HS-5 (cell line): ENCODE measurements around the gene ADO.

Source experiments
- DNase-seq: peaks from one replicate; pipeline ENCODE4 v3.0.0-alpha.2; 2012; ENCODE audit warnings: low read depth

The ADO gene

GRCh38 chr10:62817766-62818425 lies 13.4 kb downstream of the ADO start:
- DNase-seq: no peak

- DNase-seq: no peak
Observed at GRCh38 chr10:62818426-62819011, 14.0 kb downstream of the ADO start.

DNA sequence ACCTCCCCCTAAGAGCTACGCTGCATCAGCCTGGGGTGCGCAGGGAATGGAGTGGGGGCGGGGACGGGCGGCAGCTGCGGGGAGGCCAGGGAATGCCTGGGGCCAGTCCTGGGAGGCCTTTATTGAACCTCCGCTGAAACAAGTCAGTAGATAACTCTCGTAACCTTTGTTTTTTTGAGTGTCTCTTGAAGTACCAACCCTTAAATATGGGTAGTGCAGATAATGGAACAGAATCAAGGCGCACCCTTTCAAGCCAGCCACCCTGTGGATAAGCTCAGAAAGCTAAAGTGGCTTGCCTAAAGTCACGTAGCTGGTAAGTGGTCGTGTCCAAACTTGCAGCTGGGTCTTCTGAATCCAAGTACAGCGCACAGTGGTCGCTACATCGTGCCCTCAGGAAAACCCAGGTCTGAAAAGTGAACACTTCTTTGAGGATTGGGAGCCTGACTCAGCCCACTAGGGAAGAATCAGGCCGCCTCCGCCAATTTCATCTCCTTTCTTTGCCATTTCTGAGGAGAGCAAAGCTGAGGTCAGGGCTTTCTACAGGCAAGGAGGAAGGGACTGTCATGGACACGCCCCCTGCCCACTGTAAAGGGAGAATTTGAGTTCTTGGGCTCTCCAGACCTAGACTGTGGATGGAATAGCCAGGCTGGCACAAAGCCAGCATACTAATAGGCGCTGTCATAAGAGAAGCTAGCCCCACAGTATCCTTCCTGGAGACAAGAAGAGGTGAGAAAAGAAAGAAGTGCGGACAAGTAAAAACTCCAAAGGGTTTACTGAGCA lies 14.8 kb downstream of the ADO start:
- no peak for DNase-seq

- no peak for DNase-seq
Observed at GRCh38 chr10:62820586-62820985, 16.1 kb downstream of the ADO start.

DNA sequence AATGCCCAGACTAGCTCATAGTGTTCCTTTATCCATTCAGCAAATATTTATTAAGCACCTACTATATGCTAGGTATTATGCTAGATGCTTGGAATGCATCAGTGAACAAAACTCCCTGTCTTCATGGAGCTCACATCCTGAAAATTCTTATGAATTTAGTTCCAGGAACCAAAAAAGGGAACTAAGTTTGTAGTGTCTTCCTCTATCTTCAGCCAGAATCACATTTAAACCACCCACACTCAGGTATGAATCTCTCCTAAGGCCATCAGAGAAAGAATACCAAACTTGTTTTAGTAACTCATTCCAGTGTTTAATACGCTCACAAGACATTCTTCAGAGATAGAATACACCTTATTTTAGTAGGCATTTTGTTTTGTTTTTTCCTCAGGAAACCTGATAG lies 21.8 kb downstream of the ADO start:
- no peak for DNase-seq

DNA sequence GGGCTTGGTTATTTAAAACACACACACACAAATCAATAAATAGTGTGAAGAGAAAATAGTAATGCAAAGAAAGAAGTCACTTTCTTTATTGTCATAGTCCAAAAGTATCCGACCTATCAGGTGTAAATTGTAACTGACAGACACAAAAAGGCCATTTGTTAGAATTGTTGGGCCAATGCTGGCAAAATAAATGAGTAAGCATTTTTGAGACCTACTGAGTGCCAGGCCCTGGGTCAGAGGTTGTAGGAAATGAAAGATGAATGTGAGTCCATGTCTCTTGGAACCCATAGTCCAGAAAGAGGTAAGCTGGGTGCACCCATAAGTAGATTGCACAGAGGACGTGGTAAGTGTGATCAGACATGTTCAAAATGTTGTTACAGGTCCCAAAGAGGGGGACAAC lies 25.1 kb downstream of the ADO start:
- no peak for DNase-seq

DNA sequence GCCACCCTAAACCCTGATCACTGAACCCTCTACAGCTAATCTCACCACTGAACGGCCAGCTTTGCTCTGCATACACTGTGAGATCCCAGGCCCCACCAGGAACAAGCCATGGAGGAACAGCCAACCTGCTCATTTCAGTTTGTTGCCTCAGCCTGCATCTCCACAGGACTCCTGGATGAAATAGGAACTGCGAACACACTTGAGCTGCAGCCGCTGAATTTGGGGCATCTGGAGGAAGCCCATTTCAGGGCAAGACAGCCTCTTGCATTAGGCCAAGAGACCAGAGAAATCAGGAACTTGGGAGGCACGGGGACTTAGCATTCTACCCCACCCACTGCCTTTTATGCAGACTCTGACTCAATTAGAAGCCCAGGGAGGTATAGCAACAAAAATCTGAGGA lies 26.2 kb downstream of the ADO start:
- no peak for DNase-seq

GRCh38 chr10:62831346-62831745 lies 26.8 kb downstream of the ADO start:
- peak; percentile 41 for DNase-seq

- DNase-seq: no peak
Observed at GRCh38 chr10:62839590-62839989, 35.1 kb downstream of the ADO start.

DNA sequence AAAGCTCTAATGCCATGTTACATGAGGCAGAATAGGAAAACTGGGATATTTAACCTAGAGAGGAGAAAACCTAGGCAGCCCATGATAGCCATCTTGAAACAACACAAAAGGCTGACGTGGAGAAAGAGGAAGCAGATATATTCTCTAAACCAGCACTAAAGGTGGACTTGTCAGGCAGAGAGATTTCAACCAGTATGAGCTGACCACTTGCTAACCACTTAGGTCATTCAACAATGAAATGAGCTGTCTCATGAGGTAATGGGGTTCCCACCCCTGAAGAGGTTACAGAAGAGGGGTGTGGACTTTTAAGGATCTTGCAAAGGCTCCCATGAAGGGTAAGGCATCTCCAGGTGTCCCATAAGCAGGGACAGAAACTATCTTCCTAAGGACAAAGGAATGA lies 38.5 kb downstream of the ADO start:
- DNase-seq: no peak

DNA sequence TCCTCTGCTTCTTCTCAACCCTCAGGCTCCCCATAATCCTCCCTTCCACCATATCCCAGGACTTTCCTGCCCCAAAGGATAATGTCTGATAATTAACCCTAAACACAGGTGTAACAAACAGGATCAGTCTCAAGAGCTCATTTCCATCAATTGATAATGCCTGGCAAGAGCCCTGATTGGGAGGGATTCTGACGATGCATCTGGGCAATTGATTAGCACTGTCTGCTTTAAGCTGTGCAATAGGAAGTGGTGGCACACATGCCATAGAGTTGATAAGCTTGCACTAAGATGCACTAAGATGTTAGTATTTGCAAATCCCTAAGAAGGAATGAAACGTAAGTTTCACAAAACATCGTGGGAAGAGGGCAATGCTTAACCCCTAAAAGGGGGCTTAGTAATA lies 39.1 kb downstream of the ADO start:
- no peak for DNase-seq

DNA sequence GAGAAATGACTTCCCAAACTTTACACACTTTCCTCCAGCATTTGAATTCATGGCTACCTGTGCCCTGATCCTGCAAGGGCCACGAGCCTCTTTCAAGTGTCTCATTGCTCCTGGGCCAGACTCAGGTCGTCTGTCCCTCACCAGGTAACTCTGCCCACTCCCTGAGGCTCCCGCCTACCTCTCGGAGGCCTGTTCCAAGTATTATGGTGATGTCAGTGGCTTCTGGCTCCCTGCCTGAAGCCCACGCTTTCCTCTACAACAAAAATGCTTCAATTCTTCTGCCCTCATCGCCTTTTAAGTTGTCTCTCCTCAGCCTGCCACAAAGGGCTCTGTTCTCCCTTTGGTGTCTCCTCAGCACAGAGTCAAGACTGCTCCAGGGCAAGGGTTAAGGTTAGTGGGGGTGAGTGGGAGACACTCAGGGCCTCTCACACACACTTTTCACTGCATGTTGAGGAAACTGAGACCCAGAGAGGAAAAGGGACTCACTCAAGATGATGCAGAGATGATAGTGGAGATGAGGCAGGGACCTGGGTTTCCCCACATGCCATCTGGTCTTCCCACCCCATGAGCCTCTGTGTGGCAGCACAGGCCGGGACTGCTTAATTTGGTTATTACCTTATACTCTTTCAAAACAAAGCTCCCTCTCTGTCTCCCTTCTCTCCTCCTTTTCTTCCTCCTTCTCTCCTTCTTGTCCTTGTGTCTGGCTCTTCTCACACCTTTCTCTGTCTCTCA lies 39.9 kb downstream of the ADO start:
- DNase-seq: no peak

GRCh38 chr10:62847433-62847832 lies 42.9 kb downstream of the ADO start:
- no peak for DNase-seq

GRCh38 chr10:62850646-62851045 lies 46.1 kb downstream of the ADO start:
- DNase-seq: no peak

DNA sequence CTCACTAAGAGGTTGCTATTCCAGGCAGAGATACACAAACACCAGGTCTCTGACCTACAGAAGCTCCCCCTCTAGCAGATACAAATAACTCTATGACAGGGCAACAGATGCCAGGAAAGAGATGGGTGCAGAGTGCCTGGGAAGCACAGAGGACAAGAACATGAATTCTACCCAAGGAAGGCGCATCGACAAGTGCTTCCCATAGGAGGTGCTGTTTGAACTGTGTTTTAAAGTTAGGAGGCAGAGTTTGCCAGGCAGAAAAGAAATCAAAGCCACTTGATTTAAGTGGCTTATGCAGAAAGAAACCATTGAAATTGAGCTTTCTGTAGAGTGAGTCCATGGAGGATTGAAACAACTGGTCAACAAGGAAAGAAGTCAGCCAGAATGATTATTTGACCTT lies 46.9 kb downstream of the ADO start:
- DNase-seq: no peak

DNA sequence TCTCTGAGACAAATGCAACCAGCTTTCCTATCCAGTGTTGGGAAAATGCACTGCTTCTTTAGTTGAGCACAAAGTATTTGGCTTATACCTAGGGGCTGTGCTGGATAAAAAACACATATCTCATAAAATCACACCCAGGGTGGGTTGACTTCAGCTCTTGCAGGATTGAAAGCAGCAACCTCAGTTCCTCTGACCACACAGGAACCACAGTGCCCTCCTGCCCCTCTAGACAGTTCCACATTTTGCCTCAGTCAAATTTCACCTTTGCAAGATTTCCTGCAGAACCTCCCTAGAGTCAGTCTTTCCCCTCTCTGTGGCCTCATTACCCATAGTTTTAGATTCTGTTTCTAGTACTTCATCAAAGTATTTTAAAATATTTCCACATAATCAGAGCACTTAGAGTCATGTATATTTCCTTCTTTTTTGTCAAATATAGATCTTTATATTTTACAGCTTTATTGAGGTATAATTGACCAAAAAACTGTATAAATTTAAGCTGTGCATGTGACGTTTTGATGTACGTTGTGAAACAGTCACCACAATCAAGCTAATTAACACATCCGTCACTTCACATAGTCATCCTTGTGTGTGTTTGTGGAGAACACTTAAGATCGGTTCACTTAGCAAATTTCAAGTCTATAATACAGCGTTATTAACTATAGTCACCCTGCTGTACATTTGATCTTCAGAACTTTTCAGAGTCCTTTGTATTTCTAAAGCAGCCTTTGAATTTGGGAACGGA lies 48.6 kb downstream of the ADO start:
- DNase-seq: no peak

DNA sequence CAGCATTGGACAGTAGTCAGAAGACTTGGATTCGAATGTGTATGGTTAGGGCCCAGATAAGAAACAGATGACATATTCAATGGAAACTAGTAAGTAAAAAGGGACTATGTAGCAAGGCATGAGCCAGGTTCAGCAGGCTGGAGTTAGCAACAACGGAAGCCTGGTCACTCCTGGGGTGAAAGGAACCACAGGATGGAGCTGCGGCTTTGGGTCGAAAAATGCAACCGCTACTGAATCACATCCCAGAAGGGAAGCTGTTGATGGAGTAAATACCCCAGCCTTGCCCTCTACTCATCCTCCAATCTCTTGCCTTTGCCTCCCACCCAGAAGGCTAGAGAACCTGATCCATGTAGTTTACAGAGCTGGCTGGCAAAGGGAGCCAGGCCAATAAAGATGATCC lies 49.2 kb downstream of the ADO start:
- DNase-seq: no peak

DNA sequence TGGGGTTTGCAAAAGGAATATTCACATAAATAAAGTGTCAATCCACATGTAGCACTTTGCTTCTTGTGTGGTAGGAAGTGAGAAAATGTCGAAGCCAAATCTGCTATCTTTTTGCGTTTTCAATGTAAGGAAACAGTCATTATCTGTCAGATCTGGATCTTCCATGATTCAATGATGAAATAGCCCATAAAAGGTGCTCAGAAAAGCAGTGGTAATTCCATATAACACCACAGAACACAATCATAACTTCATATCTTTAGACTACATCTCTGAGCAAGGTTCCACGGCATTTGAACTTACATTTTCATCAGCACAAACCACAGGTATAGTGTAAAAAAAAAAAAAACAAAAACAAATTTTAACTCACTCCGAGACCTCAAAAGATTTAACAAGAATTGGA lies 51.5 kb downstream of the ADO start:
- no peak for DNase-seq
